CD1c-positive myeloid dendritic cell (primary cell): ENCODE data around the gene ATF1.
A peak's percentile ranks its signal among the peaks of the same experiment; 100 is the strongest.

Experiments
- DNase-seq: peaks from one replicate; pipeline ENCODE4 v3.0.0-alpha.2; 2016; ENCODE audit errors: extremely low spot score

Gene ATF1

GRCh38 chr12:50763639-50764285, at the start of gene ATF1:
ATF1 (plus strand) TSS chr12:50764101; CDS start chr12:50780146, 16,045 bp downstream.
- peak; percentile 98 for DNase-seq

- no peak for DNase-seq
Observed at GRCh38 chr12:50715174-50715573, 48.7 kb upstream of the ATF1 start.

DNA sequence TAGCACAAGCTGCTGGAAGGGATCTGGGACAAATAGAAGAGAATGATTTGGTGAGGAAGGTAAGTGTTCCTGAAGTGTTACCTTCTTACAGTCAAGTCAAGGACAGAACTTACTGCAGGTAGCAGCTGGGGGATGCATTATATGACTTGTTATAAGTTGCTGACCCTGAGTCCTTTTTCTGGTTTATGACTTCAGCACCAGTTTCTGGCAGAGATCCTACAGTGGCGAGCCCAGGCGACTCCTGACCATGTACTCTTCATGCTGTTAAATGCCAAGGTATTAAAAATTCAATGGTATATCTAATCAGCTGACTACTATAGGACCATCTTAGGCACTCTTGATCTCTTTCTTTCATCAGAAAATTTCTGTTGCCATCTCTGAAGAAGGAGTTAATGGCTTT, 45.1 kb upstream of the ATF1 start:
- no peak for DNase-seq

DNA sequence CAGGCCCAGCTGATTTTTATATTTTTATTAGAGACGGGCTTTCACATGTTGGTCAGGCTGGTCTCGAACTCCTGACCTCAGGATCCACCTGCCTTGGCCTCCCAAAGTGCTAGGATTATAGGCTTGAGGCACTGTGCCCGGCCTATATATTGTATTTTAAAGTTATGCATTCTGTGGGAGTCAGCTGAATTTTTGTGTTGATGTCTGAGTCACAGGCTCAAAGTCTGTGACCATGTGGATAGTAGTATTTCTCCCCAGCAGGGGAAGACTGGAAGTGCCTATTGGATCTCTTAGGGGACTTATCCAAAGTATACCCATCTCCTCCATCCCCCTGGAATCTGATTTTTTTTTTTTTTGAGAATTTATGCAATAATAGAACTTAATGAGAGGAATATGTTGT, 43.8 kb upstream of the ATF1 start:
- no peak for DNase-seq

- DNase-seq, result no peak
Observed at GRCh38 chr12:50720501-50720900, 43.4 kb upstream of the ATF1 start.

DNA sequence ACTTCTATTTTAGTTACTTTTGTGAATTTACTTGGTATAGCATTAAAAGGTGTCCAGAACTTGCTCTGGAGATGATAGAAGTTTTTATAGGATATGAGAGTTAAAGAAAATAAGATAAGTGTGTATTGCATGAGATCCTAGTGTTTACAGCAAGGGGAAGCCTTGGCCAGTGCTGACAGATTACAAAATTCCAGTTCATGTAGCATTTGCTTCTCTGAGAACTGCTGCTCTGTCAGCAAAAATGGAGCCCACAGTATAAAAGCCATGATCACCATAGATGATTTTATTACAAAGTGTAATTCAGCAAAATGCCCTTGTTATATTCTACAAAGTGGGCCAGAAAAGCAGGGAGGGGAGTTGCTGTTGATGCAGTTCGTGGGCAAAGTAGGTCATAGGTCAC, 40.0 kb upstream of the ATF1 start:
- DNase-seq, result no peak

DNA sequence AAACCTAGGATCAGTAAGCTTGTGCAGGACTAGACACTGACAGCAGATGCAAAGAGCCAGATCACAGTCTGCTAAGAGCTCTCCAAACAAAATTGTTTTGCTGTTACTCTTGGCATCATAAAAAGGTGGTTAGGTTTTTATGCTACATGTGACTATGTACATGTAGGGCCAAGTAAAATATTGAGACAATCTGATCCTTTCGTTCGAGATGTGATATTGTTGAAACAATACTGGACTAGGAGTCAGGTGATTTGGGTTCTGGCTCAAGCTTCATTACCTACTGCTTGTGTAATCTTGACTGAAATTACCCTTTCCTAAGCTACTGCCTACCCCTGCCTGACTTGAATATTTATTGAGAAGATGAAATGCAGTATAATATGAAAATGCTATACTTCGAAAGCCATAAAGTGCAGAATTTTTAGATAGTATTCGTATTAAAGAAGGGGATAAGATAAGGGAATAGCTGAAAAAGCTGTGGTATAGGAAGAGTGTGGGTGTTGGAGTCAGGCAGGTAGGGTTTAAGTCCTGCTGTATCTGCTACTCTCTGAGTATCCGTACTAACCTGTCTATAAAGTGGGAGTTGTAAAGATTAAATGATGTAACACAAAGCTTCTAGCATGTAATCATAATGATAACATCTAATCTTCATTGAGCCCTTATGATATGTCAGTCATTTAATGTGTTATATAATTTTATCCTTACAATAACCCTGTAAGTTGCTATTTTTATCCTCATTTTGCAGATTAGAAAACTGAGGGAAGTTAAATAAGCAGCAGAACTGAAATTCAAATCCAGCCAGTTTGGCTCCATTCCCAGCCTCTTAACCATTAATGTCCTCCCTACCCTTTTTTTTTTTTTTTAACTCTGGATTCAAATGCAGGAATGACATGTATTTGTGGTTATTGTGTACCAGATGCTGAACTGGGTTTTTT, 38.6 kb upstream of the ATF1 start:
- DNase-seq, result no peak

GRCh38 chr12:50727466-50727865, 36.4 kb upstream of the ATF1 start:
- DNase-seq, result no peak

DNA sequence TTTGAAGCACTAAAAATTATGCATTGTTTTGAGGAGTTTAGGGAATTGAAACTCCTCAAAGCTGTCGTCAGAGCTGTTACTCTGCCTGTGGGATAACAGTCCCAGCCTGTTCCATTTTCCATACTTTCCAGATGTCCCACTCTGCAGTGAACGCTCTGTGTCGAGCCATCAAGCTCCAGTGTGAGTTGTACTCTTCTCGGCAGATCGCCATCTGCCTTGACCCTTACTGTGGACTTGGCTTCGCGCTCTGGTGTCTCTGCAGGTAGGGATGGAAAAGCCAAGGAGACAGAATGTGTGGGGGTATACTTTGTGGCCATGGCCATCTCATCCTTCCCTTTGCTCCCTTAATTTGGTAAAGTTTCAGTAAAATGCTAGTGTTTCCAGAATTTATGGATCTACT, 35.5 kb upstream of the ATF1 start:
- no peak for DNase-seq

GRCh38 chr12:50728841-50729240, 35.1 kb upstream of the ATF1 start:
- no peak for DNase-seq

DNA sequence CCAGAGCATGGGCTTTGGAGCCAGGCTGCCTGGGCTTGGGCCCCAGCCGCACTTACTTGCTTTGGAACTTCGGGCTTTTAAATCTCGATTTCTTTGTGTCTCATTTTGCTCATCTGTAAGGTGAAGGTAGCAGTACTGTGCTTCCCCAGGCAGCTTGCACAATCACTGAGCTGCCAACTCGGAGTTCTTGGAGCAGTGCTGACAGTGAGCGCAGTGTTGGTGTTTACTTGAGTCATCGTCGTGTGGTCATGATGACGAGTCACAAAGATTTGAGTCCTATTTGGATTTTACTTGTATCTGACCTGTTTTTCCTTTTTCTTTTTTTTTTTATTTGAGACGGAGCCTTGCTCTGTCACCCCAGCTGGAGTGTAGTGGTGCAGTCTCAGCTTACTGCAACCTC, 31.3 kb upstream of the ATF1 start:
- no peak for DNase-seq

DNA sequence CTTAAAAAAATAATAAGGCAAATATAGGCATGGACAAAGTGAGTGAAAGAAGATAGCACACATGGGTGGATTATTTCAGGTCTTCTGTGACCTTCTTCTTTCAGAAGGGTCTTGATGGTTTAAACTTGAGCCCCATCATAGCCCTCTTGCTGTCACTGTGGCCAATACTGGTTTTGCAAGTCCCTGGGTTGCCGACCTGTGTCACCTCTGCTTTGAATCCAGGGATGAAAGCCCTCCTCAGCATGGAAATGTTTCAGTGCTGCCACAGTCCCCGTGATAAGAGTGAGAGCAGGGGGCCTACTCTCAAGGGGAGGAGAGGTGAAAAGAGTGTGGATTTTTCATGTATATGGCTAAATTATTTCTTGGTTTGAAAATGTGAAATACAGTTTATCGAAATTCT, 30.2 kb upstream of the ATF1 start:
- no peak for DNase-seq

DNA sequence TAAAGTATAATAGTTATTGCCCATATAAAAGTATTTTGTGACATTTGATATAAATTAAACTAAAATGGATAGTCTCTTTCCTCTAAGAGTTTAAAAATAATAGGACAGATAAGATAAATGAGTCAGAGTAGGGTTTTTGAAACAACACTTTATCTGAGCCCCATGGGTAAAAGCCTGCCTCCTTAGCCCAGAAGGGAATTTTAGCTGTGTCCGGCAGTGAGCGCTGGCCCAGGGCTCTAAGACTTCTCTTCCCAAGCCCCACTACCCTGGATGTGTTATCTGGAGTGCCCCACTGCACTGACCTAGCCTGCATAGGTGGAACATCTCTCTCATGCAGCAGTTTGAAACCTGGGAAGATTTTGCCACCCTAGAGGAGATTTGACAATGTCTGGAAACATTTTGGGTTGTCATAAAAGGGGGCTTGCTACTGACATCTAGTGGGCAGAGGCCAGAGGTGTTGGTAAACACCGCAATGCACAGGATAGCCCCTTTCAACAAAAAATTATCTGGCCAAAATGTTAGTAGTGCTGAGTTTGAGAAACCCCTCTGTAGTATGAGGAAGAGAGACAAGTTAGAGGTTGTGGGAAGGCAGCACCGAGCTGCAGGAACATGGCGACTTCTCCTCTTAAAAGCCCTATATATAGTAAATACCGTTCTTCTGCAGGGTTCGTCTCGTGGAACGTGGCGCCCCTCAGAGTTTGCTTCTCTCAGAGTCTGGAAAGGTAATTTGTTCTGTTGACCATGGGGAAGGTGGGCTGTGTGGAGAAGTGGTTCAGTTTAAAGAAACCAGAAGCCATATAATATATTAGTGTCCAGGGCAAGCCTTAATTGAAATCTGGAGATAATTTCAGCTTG, 29.3 kb upstream of the ATF1 start:
- DNase-seq, result no peak

DNA sequence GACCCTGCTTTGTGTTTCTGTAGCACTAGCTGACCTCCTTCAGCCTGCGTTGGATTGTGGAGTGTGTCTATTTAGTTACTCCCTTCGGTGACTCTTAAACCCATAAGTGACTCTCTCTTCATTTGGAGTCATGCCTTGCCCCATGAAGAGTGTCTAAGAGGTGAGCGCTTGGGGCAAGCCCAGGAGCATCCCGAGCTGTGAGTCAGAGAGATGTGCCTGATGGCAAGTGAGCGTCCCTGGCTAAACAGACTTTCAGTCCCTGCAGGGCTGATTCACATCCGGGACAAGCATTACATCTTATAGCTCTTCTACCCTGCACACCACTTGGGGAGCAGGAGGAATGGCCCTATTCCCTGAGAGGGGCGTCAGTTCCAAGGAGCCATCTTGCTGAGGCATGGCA, 24.3 kb upstream of the ATF1 start:
- no peak for DNase-seq

DNA sequence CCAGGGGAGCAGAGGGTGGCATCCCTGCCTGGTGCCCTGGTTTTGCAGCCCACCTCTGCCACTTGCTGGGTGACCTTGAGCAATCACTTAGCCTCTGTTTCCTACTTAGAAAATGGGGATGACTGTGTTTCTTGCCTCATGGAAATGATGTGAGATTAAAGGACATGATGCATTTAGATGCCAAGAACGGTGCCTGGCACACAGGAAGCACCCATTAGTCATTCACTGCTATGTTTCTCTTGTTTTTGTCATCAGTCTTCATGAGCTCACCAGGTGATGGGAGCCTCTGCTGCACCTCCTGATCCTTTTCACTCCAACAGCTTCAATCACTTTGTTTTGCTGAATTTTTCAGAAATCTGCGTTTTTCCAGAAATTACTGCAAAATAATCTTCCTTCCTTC, 23.6 kb upstream of the ATF1 start:
- DNase-seq, result no peak

DNA sequence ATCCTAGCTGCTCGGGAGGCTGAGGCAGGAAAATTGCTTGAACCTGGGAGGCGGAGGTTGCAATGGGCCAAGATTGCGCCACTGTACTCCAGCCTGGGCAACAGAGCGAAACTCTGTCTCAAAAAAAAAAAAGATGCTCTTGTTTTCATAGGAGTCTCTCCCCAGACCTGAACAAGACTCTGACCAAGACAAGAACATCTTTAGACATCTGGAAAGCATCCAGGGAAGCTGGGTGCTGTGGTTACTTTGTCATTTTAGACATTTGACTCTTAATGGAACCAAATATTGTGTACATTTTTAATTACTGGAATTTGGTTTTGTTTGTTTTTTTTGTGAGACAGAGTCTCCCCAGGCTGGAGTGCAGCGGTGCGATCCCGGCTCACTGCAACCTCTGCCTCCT, 21.1 kb upstream of the ATF1 start:
- DNase-seq, result no peak

DNA sequence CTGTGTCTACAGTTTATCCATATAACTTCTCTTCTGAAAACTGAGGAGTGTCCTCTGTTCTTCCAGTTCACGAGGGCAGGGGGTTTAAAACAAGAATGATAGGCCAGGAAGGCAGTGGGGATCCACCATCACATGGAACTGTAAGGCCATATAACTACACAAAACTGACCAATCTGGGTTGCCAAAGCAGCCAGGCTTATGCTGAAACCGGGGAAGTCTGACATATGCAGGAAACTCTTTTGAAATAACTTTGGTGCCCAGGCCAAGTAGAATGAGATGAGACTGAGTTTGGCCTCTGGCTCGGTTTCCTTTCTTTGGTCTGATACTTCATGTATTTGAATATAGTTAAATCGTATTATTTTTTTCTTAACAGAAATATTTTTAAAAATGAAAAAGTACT, 18.0 kb upstream of the ATF1 start:
- no peak for DNase-seq

DNA sequence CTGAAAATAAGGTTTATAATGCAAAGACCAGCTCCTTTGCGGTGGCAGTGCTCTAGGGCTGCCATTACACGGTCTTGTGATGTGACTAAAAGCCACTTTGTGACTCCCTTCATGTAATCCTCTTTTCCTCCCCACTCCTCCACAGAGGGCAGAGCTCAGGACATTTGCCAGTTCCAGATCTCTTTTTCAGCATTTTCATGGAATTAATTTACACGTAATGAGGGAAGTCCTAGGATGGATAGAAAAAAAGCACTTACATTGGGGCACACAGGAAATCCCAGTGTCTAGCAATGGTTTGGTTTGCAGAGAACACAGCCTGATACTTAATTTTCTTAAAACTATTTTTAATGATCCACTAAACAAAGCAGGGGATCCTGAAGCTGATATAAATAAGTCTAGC, 17.5 kb upstream of the ATF1 start:
- DNase-seq, result no peak

- DNase-seq, result no peak
Observed at GRCh38 chr12:50747817-50748216, 16.1 kb upstream of the ATF1 start.

- no peak for DNase-seq
Observed at GRCh38 chr12:50749459-50749882, 14.4 kb upstream of the ATF1 start.

GRCh38 chr12:50750366-50750765, 13.5 kb upstream of the ATF1 start:
- no peak for DNase-seq

- DNase-seq, result no peak
Observed at GRCh38 chr12:50751948-50752721, 11.8 kb upstream of the ATF1 start.
